Adrenal gland (tissue), 5 donors: ENCODE data around the gene PDE2A.

Experiments used
- POLR2A ChIP-seq, 2 donors: fragments of 450-650 bp; IDR thresholded peaks; one replicate each; pipeline ENCODE4 v1.6.1; 2017; ENCODE audit warnings: antibody characterized with exemption in 2 of 2, mild to moderate bottlenecking in 2 of 2, moderate library complexity in 1 of 2
- TF ChIP-seq, protein P1 (sequence below), 6 experiments: fragments of 450-650 bp in 4 of 6; fragments of 200-600 bp in 2 of 6; sonication (generic) in 1 of 6; IDR thresholded peaks; 1 replicate in 5 of 6; 2 replicates in 1 of 6; pipeline versions ENCODE4 v1.5.1 to v1.8.0; 2016 to 2021; ENCODE audit warnings: antibody characterized with exemption in 6 of 6, mild to moderate bottlenecking in 2 of 6, moderate library complexity in 1 of 6
- donor health status: DM: no; HTN: no; CAD: no.

- TF ChIP-seq, protein P1, sequence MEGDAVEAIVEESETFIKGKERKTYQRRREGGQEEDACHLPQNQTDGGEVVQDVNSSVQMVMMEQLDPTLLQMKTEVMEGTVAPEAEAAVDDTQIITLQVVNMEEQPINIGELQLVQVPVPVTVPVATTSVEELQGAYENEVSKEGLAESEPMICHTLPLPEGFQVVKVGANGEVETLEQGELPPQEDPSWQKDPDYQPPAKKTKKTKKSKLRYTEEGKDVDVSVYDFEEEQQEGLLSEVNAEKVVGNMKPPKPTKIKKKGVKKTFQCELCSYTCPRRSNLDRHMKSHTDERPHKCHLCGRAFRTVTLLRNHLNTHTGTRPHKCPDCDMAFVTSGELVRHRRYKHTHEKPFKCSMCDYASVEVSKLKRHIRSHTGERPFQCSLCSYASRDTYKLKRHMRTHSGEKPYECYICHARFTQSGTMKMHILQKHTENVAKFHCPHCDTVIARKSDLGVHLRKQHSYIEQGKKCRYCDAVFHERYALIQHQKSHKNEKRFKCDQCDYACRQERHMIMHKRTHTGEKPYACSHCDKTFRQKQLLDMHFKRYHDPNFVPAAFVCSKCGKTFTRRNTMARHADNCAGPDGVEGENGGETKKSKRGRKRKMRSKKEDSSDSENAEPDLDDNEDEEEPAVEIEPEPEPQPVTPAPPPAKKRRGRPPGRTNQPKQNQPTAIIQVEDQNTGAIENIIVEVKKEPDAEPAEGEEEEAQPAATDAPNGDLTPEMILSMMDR (IDR thresholded peaks at IDR 0.05), result no peak
- TF ChIP-seq POLR2A (IDR thresholded peaks at IDR 0.05), result no peak
Measured at GRCh38 chr11:72700146-72700545, 25.9 kb upstream of the PDE2A start.
